Measurements from ENCODE around the gene CEP41.

DNA sequence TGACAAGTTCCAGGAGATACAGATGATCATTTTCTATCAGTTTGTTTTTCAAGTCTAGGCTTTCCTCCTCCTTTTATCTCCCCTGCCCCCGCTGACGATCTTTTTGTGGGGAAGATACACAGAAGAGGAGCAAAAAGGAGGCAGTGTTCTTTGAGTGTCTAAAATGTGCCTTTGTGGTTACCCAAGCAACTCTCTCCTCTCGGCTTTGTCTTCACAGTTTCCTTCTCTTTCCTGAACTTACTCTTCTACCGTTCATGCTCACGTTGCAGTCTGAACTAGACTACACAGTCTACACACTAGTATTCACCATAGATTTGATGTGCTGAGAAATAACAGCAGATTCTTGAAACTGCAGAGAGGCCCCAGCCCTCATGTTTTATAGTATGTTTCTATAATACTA, 23.6 kb downstream of the CEP41 start:
- TF ChIP-seq, protein P1, sequence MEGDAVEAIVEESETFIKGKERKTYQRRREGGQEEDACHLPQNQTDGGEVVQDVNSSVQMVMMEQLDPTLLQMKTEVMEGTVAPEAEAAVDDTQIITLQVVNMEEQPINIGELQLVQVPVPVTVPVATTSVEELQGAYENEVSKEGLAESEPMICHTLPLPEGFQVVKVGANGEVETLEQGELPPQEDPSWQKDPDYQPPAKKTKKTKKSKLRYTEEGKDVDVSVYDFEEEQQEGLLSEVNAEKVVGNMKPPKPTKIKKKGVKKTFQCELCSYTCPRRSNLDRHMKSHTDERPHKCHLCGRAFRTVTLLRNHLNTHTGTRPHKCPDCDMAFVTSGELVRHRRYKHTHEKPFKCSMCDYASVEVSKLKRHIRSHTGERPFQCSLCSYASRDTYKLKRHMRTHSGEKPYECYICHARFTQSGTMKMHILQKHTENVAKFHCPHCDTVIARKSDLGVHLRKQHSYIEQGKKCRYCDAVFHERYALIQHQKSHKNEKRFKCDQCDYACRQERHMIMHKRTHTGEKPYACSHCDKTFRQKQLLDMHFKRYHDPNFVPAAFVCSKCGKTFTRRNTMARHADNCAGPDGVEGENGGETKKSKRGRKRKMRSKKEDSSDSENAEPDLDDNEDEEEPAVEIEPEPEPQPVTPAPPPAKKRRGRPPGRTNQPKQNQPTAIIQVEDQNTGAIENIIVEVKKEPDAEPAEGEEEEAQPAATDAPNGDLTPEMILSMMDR (IDR thresholded peaks at IDR 0.05): no peak
- TF ChIP-seq POLR2A (IDR thresholded peaks at IDR 0.05): no peak
